Activated T-cell treated with anti-CD3 and anti-CD28 coated beads for 4 hours (primary cell): Measurements from ENCODE around the gene SLC39A1.

ENCODE experiments used
- DNase-seq: peaks from one replicate; pipeline ENCODE4 v3.0.0-alpha.2; 2020

The SLC39A1 gene

GRCh38 chr1:153945795-153946621, 17.3 kb downstream of the SLC39A1 start:
- DNase-seq = peak; percentile 50

DNA sequence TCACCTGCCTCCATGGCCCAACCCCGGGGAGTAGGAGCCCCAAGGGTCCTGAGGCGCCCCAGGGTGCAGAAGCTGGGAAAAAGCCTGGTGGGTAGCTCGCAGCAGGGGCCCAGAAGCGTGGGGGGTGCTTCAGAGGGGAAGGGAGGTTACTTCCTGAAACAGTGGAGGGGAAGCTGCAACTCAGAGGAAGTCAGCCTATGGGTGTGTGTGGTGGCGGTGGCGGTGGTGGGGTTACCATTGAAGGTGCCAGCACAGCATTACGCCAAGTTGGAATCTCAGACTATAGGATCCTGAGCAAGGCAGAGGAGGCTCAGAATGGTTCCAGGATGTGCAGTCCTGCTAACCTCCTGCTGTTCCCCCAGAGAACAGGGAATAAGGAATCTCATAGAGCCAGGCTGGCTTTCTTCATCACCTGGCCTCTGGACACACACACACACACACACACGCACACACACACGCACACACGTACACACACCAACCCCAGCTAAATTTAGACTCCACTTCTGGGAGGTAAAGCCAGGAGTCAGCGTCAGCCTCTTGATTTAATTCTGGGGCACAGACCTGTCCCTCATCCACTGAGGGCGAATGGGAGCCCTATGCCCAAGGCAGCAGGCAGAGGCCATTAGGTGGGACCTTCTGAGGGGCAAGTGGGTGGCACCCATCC, 18.1 kb downstream of the SLC39A1 start:
- peak; percentile 58 for DNase-seq

- no peak for DNase-seq
Observed at GRCh38 chr1:153944827-153945117, 18.6 kb downstream of the SLC39A1 start.

GRCh38 chr1:153944005-153944826, 19.1 kb downstream of the SLC39A1 start:
- no peak for DNase-seq

GRCh38 chr1:153942766-153943549, 20.4 kb downstream of the SLC39A1 start:
- DNase-seq = no peak

GRCh38 chr1:153941826-153942725, 21.3 kb downstream of the SLC39A1 start:
- DNase-seq = no peak

DNA sequence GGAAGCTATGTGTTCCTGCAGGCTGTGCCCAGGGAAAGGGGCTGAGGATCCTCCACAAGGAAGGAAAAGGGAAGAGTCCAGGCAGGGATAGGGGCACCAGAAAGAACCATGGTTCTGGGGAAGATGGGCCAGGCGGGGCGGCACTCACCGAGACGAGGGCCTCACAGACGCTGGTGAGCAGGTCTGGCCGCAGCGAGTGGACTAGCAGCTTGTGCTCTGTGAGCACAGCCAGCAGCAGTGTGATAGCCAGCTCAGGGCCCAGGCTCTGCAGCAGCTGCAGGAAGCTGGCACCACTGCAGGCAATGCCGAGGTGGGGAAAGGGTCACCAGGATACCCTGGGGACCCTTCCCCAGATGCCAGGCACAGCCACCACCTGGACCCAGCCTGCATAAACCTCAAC, 22.6 kb downstream of the SLC39A1 start:
- DNase-seq = no peak

DNA sequence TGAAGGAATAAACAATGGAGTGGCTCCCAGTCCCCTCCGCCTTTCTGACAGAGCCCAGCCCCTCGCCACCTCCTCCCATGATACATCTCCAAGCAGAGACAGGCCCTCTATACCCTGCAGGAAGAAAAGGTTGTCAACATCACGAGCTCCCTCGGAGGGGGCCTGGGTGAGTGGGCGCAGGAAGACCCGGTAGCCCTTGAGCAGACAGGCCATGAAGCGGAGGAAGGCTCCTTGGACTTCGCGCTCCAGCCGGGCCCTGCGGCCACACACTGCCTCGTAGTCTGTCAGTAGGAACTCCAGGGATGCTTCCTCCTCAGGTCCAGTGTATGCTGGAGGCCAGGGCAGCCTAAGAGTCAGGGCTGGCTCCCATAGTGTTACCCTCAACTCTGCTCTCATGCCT, 23.9 kb downstream of the SLC39A1 start:
- DNase-seq = no peak

- DNase-seq = no peak
Observed at GRCh38 chr1:153938996-153939395, 24.3 kb downstream of the SLC39A1 start.

DNA sequence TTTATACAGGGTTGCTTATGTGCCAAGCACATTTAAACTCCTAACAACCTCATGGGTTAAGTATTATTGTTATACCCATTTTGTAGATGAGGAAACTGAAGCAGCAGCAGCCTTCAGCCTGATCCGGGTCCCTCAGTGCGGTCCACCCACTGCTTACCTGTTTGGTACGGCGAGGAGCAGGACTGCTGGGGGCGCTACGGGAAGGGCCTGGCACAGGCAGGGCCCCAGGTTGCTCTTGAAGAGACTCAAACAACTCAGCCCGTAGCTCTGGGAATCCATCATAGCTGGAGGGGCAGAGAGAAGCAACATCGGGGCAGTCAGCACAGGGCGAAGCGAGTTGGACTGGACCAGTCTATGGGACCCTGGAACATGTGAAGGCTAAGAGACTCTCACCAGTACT, 26.0 kb downstream of the SLC39A1 start:
- no peak for DNase-seq

DNA sequence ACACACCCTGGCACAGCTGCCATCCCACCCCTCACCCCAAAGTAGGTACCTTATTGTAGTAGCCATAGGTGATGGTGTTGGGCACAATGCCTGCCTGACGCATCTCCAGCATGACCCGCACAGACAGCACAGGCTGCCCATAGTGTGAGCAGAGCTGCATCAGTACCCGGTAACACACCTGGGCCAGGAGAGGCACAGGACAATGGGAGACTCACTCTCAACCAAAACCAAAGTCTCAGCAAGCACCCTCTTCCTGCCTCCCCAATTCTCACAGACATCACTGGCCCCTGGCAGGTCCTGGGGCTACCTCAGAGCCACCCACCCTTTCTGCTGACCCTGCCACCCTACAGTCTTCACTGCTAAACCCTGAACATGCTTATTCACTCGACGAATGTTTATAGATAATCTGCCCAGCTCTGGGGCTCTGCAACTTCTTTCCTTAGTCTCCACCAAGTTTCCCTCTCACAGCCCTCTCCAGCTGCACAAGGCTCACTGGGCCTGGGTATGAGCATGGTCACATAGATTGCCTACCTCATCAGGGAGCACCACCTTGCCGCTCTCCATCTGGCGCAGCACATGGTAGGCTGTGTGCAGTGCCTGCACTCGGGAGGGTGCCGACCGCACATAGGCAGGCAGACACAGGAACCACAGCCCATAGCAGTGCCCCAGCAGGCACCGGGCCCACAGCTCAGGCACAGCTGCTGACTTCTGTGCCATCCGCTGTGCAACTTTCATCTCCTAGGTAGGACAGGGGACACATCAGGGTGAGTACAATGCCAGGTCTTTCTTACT, 27.1 kb downstream of the SLC39A1 start:
- DNase-seq = no peak

- DNase-seq = no peak
Observed at GRCh38 chr1:153934746-153935145, 28.6 kb downstream of the SLC39A1 start.

DNA sequence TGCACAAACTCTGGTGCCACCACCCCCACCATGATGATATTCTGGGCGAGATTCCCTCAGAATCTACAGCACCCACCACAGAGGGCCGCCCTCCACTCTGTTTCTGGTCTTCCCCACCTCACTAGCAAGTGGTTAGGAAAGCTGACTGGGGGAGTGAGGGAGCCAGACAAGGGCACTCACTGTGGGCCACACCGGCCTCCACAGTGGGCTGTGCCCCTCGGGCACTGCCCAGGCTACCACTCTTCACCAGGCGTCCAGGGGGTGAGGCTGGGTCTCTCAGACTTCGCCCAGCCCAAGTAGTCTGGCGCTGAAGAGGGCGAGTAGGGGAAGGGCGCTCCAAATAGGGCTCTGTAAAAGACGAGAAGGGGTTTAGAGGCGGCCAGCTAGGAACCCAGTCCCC, 29.4 kb downstream of the SLC39A1 start:
- DNase-seq = no peak

GRCh38 chr1:153933430-153933829, 29.9 kb downstream of the SLC39A1 start:
- DNase-seq = no peak

GRCh38 chr1:153932156-153933131, 30.9 kb downstream of the SLC39A1 start:
- no peak for DNase-seq

GRCh38 chr1:153929981-153930948, 33.1 kb downstream of the SLC39A1 start:
- DNase-seq = no peak

GRCh38 chr1:153929426-153929825, 33.9 kb downstream of the SLC39A1 start:
- DNase-seq = no peak

DNA sequence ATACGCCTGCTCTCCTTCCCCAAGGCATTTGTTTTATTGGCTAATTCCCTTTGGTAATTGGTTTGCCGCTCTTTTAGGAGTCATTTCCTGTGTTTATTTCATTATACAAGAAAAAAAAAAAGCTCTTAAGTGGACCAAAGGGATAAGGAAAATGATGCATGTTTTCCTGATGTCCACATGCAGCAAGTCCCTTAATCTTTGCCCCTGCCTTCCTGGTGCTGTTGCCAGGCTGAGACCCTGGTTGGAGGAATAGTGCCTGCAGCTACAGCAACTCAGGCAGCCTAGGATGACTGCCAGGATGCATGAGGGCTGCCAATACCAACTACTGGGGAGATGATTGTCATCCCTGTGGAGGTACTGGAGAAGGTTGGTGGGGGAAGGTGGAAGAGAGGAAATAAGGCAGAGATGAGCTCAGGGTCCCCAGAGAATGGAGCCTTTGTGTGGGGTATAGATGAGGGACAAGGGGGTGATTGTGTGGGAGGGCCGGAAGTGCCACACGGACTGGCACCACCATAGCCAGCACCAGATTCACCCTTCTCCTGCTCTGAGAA, 34.5 kb downstream of the SLC39A1 start:
- no peak for DNase-seq
